NCI-H1092 (cell line): ENCODE measurements around the gene MINDY1.

ENCODE experiments used
- DNase-seq: peaks from one replicate; lab custom pipeline; 2025; lab: John Stamatoyannopoulos, UW

MINDY1 gene

GRCh38 chr1:150985179-150985825 lies 21.4 kb downstream of the MINDY1 start:
- DNase-seq, result no peak

- no peak for DNase-seq
These were observed 24.6 kb downstream of the MINDY1 start, which contains the start of gene ANXA9 for GRCh38 chr1:150981805-150982712. ANXA9 (plus strand) TSS chr1:150982292; CDS start chr1:150983106, 814 bp downstream.

- no peak for DNase-seq
These were observed 25.4 kb downstream of the MINDY1 start for GRCh38 chr1:150981177-150981804.

- peak; percentile 88 for DNase-seq
These were observed 27.3 kb downstream of the MINDY1 start for GRCh38 chr1:150979092-150980056.

GRCh38 chr1:150976879-150977694 lies 29.6 kb downstream of the MINDY1 start:
- DNase-seq, result no peak

GRCh38 chr1:150976401-150976821 lies 30.3 kb downstream of the MINDY1 start:
- no peak for DNase-seq

GRCh38 chr1:150974580-150975478 lies 31.9 kb downstream of the MINDY1 start, which contains the start of gene CERS2:
CERS2 (minus strand) TSS chr1:150974835; CDS start chr1:150969090, 5,745 bp downstream.
- peak; percentile 75 for DNase-seq

- peak; percentile 55 for DNase-seq
These were observed 32.7 kb downstream of the MINDY1 start for GRCh38 chr1:150973836-150974579.

GRCh38 chr1:150973258-150973835 lies 33.4 kb downstream of the MINDY1 start:
- no peak for DNase-seq

- no peak for DNase-seq
These were observed 34.2 kb downstream of the MINDY1 start for GRCh38 chr1:150972417-150972940.

- DNase-seq, result no peak
These were observed 34.9 kb downstream of the MINDY1 start for GRCh38 chr1:150971583-150972416.

- DNase-seq, result no peak
These were observed 35.7 kb downstream of the MINDY1 start for GRCh38 chr1:150970808-150971582.

- no peak for DNase-seq
These were observed 37.1 kb downstream of the MINDY1 start for GRCh38 chr1:150969626-150970025.

- no peak for DNase-seq
These were observed 38.2 kb downstream of the MINDY1 start for GRCh38 chr1:150968491-150968890.

GRCh38 chr1:150967936-150968335 lies 38.8 kb downstream of the MINDY1 start:
- DNase-seq, result no peak

- DNase-seq, result no peak
These were observed 40.7 kb downstream of the MINDY1 start for GRCh38 chr1:150966011-150966410.
